Right atrium auricular region (tissue), 2 donors: ENCODE results near the gene P2RY6. TPM values are rescaled to one million over a fixed set of nuclear protein-coding genes. Genes with fewer than 3 reads are reported as not detected.

Experiments
- DNase-seq: peaks from one replicate; pipeline ENCODE4 v3.0.0-alpha.2; 2019; ENCODE audit warnings: low spot score
- H3K27ac ChIP-seq, 2 donors: fragments of 200-600 bp; sonication (generic); 1 replicate in 1 of 2; 2 replicates in 1 of 2; pipeline ENCODE4 v1.5.1; 2016 to 2019
- H3K27me3 ChIP-seq, 2 donors: fragments of 200-600 bp; sonication (generic); one replicate each; pipeline versions ENCODE4 v1.5.1 to v1.6.0; 2017 to 2019
- H3K36me3 ChIP-seq: fragments of 200-600 bp; sonication (generic); one replicate; pipeline ENCODE4 v1.5.1; 2016
- H3K4me1 ChIP-seq, 2 donors: fragments of 200-600 bp; sonication (generic); one replicate each; pipeline versions ENCODE4 v1.5.1 to v1.6.0; 2017 to 2019
- H3K4me3 ChIP-seq, 2 donors: fragments of 200-600 bp; sonication (generic); 1 replicate in 1 of 2; 2 replicates in 1 of 2; pipeline ENCODE4 v1.5.1; 2017 to 2019; ENCODE audit warnings: mild to moderate bottlenecking in 1 of 2, moderate library complexity in 1 of 2
- H3K9me3 ChIP-seq, 2 donors: fragments of 200-600 bp; sonication (generic); one replicate each; pipeline ENCODE4 v1.5.1; 2019
- total RNA-seq, 2 donors: library from RNA; depleted of rRNA; stranded (reverse); fragments of >200 nt; gene quantifications; one replicate each; pipeline ENCODE4 v1.1.0, GENCODE V29; 2016
- TF ChIP-seq, protein P1 (sequence below), 2 donors: fragments of 200-600 bp; sonication (generic); IDR thresholded peaks; one replicate each; pipeline ENCODE4 v1.5.1; 2019; ENCODE audit warnings: antibody characterized with exemption in 2 of 2

Gene P2RY6, protein sequence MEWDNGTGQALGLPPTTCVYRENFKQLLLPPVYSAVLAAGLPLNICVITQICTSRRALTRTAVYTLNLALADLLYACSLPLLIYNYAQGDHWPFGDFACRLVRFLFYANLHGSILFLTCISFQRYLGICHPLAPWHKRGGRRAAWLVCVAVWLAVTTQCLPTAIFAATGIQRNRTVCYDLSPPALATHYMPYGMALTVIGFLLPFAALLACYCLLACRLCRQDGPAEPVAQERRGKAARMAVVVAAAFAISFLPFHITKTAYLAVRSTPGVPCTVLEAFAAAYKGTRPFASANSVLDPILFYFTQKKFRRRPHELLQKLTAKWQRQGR
- total RNA-seq = 1 to 10 TPM in 1 of 2 donors, under 1 TPM in 1; 0.19 to 1.9 TPM

DNA sequence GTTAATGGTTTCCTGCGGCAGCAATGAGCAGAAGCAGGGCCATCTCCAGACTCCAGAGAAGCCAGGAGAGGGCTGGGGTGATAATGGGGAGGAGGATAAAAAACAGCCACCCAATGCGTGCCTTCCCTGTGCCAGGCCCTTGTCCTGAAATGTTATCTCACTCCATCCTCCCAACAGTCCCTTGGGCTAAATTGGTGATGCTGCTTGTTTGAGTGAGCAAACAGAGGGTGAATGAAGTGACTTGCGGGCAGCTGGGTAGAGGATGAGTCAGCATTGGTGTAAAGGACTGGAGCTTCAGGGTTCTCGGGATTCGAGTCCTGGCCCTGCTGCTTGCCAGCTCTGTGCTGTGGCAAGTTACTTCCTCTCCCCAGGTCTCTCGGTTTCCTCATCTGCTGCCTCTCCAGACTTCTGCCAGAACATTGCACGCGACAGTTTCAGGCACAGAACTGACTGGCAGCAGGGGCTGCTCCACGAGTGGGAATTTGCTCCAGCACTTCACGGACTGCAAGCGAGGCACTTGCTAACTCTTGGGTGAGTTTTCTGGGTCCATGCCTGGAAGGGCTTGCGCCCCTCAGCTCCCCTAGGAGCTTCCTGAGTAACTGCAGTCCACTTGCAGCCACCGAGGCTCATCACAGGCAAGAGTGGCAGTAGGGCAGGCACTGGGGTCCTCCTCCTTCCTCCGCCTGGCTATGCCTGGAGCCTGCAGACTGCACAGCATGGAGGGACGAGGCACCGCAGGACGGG is at the start of gene P2RY6:
P2RY6 (plus strand) TSS at position 403 of the 744 bp plus-strand sequence. CDS start 24,181 bp downstream, outside the sequence.
- Histone ChIP-seq H3K27ac (peak within 1 kb of the TSS in 1 of 2 donors; percentile 35), H3K27me3 (no peaks in the 10 kb centered on the region), H3K4me3 (peak within 1 kb of the TSS; percentile 3 to 15), H3K9me3 (no peaks in the 10 kb centered on the region), H3K36me3 (no peaks in the 10 kb centered on the region), H3K4me1 (peaks cover 0 to 33% of the 10 kb centered on the region in 2 donors)
- TF ChIP-seq, protein P1, sequence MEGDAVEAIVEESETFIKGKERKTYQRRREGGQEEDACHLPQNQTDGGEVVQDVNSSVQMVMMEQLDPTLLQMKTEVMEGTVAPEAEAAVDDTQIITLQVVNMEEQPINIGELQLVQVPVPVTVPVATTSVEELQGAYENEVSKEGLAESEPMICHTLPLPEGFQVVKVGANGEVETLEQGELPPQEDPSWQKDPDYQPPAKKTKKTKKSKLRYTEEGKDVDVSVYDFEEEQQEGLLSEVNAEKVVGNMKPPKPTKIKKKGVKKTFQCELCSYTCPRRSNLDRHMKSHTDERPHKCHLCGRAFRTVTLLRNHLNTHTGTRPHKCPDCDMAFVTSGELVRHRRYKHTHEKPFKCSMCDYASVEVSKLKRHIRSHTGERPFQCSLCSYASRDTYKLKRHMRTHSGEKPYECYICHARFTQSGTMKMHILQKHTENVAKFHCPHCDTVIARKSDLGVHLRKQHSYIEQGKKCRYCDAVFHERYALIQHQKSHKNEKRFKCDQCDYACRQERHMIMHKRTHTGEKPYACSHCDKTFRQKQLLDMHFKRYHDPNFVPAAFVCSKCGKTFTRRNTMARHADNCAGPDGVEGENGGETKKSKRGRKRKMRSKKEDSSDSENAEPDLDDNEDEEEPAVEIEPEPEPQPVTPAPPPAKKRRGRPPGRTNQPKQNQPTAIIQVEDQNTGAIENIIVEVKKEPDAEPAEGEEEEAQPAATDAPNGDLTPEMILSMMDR (IDR thresholded peaks at IDR 0.05) = no peak
- DNase-seq = no peak

DNA sequence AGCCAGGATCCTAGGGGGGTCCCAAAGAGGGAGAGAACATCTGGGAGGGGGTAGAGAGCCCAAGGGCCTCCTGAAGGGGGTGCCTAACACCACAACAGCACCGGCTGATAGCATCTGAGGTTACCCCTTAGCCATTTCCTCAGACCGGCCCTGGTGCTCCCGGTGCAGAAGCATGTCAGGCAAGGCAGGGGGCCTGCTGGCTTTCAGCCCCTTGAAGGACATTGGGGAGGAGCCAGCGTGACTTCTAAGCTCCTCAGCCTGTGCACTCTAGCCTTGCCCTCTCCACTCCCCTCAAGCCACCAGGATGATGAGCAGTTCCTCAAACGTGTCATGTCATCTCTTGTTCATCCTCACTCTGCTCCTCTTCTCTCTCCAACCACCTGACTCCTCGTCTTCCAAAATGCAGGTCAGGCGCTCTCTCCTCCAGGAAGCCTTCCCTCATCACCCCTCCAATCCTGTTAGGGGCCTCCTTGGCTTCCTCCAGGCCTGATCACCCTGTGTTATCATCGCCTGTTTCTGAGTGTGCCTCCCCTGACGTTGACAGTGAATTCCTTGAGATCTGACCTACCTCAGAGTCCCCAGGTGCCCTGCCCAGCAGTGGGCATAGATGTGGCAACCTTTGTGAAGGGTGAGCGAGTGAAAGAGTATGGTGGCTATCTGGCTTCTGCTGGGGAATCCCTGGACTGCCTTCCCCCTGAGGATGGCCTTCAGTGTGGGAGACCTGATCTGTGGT is 48.0 kb upstream of the P2RY6 start:
- Histone ChIP-seq H3K27me3 (no peaks in the 10 kb centered on the region), H3K27ac (no peak overlapping the region), H3K4me3 (no peak overlapping the region), H3K36me3 (no peaks in the 10 kb centered on the region), H3K4me1 (peaks cover 0 to 24% of the 10 kb centered on the region in 2 donors), H3K9me3 (no peaks in the 10 kb centered on the region)
- TF ChIP-seq, protein P1 (IDR thresholded peaks at IDR 0.05) = no peak
- no peak for DNase-seq

DNA sequence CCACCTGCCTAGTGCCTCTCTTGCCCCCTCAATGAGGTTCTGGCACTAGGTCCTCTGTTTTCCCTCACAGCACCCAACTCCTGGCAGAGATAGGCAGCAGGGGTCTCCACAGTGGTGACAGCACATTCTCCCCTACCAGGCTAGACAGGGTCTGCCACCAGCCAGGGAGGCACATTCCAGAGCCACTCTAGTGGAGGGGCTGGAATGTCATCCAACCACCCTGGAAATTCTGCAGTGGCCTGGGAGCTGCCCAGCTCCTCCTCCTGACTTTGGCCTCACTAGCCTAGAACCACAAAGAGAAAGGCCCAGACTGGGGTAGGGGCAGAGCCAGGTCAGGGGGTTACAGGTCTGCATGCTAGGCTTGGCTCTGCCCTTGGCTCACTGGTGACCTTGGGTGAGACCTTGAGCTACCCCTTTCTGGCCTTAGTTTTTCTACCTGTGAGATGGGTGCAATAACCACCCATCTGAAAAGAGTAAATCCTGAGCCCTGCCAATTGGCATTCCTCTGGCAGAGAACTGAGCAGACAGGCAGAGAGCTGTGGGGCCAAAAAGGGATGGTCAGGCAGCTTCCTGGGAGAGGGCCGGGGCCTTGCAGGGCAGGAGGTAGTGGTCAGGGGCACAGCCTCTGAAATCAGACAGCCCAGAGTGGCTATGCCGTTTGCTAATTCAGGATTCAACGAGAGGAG is 47.0 kb upstream of the P2RY6 start:
- Histone ChIP-seq H3K4me1 (peaks cover 0 to 18% of the 10 kb centered on the region in 2 donors), H3K36me3 (no peaks in the 10 kb centered on the region), H3K27me3 (no peaks in the 10 kb centered on the region), H3K4me3 (no peak overlapping the region), H3K9me3 (no peaks in the 10 kb centered on the region), H3K27ac (no peak overlapping the region)
- DNase-seq = no peak
- TF ChIP-seq, protein P1 (IDR thresholded peaks at IDR 0.05) = no peak

DNA sequence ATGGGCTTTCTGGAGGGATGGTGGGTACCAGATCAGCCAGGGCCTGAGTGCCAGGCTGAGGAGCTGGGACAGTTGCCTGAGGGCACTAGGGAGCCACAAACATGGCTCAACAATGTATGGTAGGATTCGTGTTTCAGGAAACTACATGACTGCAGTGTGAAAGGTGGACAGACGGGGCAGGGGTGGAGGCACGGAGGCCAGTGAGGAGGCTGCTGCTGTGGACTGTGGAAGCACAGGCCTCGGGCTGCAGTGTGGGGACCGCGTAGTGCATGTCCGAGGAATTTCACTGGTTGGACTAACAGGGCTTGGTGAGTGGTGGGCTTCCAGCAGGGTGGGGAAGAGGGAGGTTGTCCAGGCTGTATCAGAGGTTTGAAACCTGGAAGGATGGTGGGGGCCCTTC is 46.3 kb upstream of the P2RY6 start:
- TF ChIP-seq, protein P1 (IDR thresholded peaks at IDR 0.05) = no peak
- Histone ChIP-seq H3K27me3 (no peaks in the 10 kb centered on the region), H3K27ac (no peak overlapping the region), H3K36me3 (no peaks in the 10 kb centered on the region), H3K4me1 (peaks cover 0 to 16% of the 10 kb centered on the region in 2 donors), H3K9me3 (no peaks in the 10 kb centered on the region), H3K4me3 (no peak overlapping the region)
- DNase-seq = no peak

DNA sequence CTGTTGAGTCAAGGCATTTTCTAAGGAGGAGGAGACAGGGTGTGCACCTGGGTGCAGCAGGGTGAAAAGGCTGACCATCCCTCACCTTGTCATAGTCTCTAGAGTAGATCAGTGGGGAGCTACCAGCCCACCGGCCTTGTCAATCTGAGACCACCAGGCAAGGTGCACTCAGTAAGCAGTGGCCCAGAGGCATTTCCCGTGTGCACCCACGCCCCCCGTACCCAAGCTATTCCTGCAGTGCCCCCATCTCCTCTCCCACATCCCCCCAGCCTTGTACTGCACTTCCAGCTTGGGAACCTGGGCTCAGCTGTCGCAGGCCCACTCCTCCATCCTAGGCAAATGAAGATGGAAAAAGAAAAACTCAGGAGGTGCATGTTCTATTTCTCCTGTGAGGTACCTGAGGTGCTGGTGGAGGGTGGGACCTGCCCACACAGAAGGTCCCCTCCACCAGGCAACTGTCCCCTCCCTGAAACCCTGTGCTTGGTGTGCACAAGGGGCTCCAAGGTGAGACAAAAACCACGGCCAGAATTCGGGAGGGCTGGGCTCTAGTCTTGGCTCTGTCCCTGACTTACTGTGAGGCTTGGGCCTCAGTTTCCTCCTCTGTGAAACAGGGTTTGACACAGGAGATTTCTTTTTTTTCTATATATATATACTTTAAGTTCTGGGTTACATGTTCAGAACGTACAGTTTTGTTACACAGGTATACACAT is 45.7 kb upstream of the P2RY6 start:
- no peaks in the 10 kb centered on the region for H3K27me3 ChIP-seq
- H3K9me3 ChIP-seq = no peaks in the 10 kb centered on the region
- no peak overlapping the region for H3K27ac ChIP-seq
- TF ChIP-seq, protein P1 (IDR thresholded peaks at IDR 0.05) = no peak
- no peaks in the 10 kb centered on the region for H3K36me3 ChIP-seq
- H3K4me3 ChIP-seq = no peak overlapping the region
- DNase-seq = no peak
- H3K4me1 ChIP-seq = peaks cover 0 to 16% of the 10 kb centered on the region in 2 donors
